HFFc6 (cell line): ENCODE results near the gene ABLIM1. TPM values are rescaled to one million over a fixed set of nuclear protein-coding genes. Genes with fewer than 3 reads are reported as not detected.
A peak's percentile ranks its signal among the peaks of the same experiment; 100 is the strongest.

Experiments used
- DNase-seq: peaks from one replicate; pipeline ENCODE4 v3.0.0-alpha.2; 2018
- H3K27ac Mint-ChIP-seq: 2 replicates; pipeline ENCODE4 v1.8.0; 2020; ENCODE audit warnings: mild to moderate bottlenecking, mixed read lengths
- H3K27me3 Mint-ChIP-seq: 2 replicates; pipeline ENCODE4 v1.8.0; 2021; ENCODE audit warnings: mild to moderate bottlenecking, moderate library complexity, mixed read lengths; ENCODE audit not compliant: insufficient read depth
- H3K36me3 Mint-ChIP-seq: 2 replicates; pipeline ENCODE4 v1.8.0; 2021; ENCODE audit warnings: low read depth, mixed read lengths
- H3K4me1 Mint-ChIP-seq: 2 replicates; pipeline ENCODE4 v1.8.0; 2020; ENCODE audit warnings: low read depth, mixed read lengths
- H3K4me3 Mint-ChIP-seq: 2 replicates; pipeline ENCODE4 v1.8.0; 2020; ENCODE audit warnings: mild to moderate bottlenecking, moderate library complexity, mixed read lengths
- H3K9me3 Mint-ChIP-seq: 2 replicates; pipeline ENCODE4 v1.8.0; 2020; ENCODE audit warnings: mild to moderate bottlenecking, mixed read lengths
- total RNA-seq, 6 experiments: library from RNA; stranded (reverse); fragmentation: NEBNext Ultra II Directional; extraction: Animal tissue kit (Norgen Biotek cat#: 25700); gene quantifications; 2 replicates in 1 of 6; 3 replicates in 5 of 6; pipeline ENCODE4 v1.2.3, GENCODE V29; 2021
- TF ChIP-seq, protein P1 (sequence below): fragments of 200-600 bp; sonication (generic); IDR thresholded peaks from 2 replicates; pipeline ENCODE4 v1.5.0; 2021; ENCODE audit warnings: antibody characterized with exemption, mild to moderate bottlenecking

Gene ABLIM1
- total RNA-seq, 6 experiments from 2014 or later = 8.0 to 14.6 (median 8.7) TPM

DNA sequence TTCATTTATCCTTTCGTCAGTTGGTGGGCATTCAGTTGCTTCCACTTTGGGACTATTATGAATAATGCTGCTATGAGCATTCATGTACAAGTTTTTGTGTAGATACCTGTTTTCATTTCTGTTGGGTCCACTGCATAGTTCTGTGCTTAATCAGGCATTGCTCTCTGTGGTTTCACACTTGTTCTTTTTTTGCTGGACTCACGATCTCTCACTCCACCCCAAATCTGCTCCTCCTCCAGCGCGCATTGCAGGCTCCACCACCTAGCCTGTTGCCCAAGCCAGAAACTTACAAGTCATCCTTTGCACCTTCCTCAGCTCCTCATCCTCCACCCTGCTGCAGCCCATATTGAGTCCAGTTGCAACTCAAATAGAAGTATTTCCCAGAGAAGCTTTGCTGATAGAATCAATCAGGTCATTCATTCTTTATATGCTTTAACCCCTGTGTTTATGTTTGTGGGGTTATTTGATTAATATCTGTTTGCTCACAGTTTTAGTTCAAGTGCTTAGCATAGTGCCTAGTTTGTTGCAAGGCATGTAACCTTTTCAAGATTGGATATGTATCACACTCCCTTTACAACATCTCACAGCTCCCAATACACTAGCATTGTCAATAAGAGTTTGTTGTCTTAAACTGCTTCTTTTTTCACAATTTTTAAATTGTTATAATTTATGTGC is 237.1 kb downstream of the ABLIM1 start:
- H3K27me3 Mint-ChIP-seq = peaks cover 41% of the 10 kb centered on the region
- no peak overlapping the region for H3K27ac Mint-ChIP-seq
- no peaks in the 10 kb centered on the region for H3K36me3 Mint-ChIP-seq
- H3K4me3 Mint-ChIP-seq = no peak overlapping the region
- H3K9me3 Mint-ChIP-seq = no peaks in the 10 kb centered on the region
- TF ChIP-seq, protein P1, sequence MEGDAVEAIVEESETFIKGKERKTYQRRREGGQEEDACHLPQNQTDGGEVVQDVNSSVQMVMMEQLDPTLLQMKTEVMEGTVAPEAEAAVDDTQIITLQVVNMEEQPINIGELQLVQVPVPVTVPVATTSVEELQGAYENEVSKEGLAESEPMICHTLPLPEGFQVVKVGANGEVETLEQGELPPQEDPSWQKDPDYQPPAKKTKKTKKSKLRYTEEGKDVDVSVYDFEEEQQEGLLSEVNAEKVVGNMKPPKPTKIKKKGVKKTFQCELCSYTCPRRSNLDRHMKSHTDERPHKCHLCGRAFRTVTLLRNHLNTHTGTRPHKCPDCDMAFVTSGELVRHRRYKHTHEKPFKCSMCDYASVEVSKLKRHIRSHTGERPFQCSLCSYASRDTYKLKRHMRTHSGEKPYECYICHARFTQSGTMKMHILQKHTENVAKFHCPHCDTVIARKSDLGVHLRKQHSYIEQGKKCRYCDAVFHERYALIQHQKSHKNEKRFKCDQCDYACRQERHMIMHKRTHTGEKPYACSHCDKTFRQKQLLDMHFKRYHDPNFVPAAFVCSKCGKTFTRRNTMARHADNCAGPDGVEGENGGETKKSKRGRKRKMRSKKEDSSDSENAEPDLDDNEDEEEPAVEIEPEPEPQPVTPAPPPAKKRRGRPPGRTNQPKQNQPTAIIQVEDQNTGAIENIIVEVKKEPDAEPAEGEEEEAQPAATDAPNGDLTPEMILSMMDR = no peak
- peaks cover 6% of the 10 kb centered on the region for H3K4me1 Mint-ChIP-seq
- DNase-seq = no peak

DNA sequence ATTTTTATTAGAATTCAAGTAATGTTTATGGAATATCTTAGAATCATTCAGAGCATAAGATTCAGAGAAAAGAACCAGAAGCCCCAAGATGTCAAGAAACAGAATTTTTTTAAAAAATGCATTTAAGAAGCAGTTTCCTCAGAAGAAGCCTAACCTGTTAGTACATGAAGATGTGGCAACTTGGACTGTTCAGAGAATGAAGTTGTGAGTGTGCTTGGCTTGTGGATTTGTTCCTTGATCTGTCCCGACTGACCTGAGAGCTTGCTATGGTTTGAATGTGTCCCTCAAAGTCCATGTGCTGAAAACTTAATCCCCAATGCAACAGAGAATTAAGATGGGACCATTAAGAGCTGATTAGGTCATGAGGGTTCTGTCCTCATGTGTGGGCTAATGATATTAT is 240.0 kb downstream of the ABLIM1 start:
- Mint-ChIP-seq H3K27ac (no peak overlapping the region), H3K27me3 (peaks cover 34% of the 10 kb centered on the region), H3K36me3 (no peaks in the 10 kb centered on the region), H3K4me1 (peaks cover 12% of the 10 kb centered on the region), H3K4me3 (no peak overlapping the region), H3K9me3 (no peaks in the 10 kb centered on the region)
- no peak for DNase-seq
- TF ChIP-seq, protein P1 = no peak

DNA sequence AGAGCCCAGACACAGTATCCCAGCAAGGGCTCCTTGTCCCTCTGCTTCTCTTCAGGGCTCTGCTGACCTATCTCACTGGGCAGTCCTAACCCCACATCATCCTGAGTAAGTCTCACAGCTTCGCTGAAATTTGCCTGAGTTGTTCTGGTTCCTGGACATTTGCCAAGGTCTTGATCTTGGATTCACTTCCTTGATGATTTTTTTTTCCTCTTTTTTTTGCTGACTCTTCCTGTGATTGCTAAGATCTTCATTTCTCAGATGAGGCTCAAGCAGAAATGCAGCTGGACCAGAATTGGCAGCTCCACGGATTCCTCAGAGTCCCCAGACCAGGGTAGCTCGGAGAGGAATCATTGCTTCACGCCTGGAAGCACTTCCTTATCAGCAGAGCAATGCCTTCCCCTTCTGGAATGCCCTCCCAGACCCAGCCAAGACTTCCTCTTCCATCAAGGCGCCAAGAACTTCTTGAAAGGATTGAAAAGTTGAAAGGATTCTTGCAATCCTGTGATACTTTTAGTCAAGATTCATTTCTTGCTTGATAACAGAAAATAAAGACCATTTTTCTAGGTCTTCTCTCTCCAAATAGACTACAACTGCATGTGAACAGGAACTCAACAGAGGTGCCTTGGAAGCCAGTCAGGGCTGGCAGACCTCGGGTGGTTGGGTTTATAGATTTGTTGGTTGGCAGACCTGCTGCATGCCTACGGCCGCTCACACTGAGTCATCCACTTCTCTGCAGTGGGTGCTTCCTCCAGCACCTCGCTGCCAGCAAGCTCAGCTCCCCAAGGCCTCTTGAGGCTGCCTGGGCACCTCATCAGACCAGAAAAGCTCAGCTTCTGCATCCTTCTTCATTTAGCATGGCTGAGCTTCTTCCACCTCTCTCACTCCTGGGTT is 244.9 kb downstream of the ABLIM1 start:
- TF ChIP-seq, protein P1 = no peak
- Mint-ChIP-seq H3K4me3 (no peak overlapping the region), H3K27me3 (peaks cover 33% of the 10 kb centered on the region), H3K4me1 (peaks cover 12% of the 10 kb centered on the region), H3K36me3 (no peaks in the 10 kb centered on the region), H3K27ac (no peak overlapping the region), H3K9me3 (no peaks in the 10 kb centered on the region)
- DNase-seq = peak; percentile 20

DNA sequence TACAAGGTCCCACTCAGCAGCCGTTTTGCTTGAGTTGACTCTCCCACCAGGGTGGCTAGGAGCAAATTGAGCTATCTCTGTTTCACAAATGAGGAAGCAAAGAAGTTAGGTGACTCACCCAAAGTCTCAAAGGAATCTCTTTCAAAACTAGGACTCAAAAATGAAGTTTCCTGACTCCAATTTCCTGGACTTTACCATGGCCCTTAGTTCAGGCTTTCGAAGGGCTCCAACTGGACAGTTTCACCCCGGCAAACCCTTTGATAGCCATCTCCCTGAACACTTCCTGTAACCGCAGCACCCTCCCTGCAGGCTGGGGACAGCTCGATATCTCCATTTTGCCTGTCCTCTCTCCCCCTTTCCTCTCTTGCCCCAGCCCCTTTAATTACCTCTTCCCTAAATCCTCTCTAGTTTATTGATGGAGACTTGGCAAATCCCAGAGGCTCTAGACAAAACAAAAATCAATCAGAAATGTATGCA is 249.1 kb downstream of the ABLIM1 start:
- Mint-ChIP-seq H3K4me3 (no peak overlapping the region), H3K4me1 (peaks cover 12% of the 10 kb centered on the region), H3K27me3 (peaks cover 33% of the 10 kb centered on the region), H3K27ac (no peak overlapping the region), H3K36me3 (no peaks in the 10 kb centered on the region), H3K9me3 (no peaks in the 10 kb centered on the region; the same call in 1 of the 2 replicates)
- TF ChIP-seq, protein P1 = no peak
- DNase-seq = no peak

DNA sequence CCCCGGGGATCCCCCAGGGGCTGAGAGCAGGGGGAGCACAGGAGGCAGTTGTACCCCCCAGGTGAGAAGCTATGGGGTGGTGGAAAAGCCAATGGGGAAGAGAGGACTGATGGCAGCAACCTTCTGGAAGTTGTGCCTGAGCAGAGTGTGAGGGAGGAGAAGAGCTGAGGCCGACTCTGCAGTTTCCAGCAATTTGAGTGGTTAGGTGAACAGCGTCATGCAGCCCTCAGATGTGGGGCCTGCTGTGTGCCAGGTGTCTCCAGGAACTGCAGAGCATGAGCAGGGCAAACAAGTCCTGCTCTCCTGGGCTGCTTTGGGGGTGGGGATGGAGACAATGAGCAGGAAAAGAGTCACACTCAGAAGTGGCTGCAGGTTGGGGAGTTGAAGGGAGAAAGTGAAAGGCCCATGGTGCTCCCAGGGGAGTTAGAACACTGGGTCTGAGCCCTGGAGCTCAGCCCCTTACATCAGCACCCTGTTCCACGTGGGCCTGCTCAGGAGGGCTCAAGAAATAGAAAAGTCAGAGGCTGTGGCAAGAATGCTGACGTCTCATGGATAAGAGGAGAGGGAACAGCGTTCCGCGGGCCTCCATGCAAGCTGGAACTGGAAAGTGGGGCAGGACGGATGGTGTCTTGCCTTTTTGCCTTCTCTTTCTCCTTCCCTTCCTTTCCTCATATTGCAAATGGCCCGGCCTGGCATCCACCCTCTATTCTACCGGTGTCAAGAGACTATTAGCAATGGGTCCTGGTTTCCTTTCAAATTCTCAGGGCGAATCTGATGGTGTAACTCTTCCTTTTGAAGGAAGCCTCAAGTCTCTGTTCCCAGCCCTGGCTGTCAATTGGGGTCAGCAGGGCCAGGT is 249.7 kb downstream of the ABLIM1 start:
- Mint-ChIP-seq H3K36me3 (no peaks in the 10 kb centered on the region), H3K4me1 (peaks cover 8% of the 10 kb centered on the region), H3K4me3 (no peak overlapping the region), H3K27ac (no peak overlapping the region), H3K9me3 (no peaks in the 10 kb centered on the region; the same call in 1 of the 2 replicates), H3K27me3 (peaks cover 34% of the 10 kb centered on the region)
- no peak for DNase-seq
- TF ChIP-seq, protein P1 = no peak
